AG10803 (cell line): ENCODE data around the gene ABTB1.
"Not testable (repeated sequence)": the region's sequence is repeated elsewhere in the genome, so short reads cannot be mapped to it uniquely, and the experiment has no call there.

ENCODE experiments used
- DNase-seq: peaks from one replicate; pipeline ENCODE4 v3.0.0; 2010; ENCODE audit warnings: low read depth
- H3K4me3 ChIP-seq: 2 replicates; pipeline ENCODE4 v1.5.1; 2011; ENCODE audit warnings: mild to moderate bottlenecking, low read length, control low read depth
- TF ChIP-seq, protein P1 (sequence below): conservative IDR thresholded peaks from 2 replicates; pipeline ENCODE4 v1.5.1; 2011; ENCODE audit warnings: mild to moderate bottlenecking, low read length, control low read depth, inconsistent platforms

Gene ABTB1

DNA sequence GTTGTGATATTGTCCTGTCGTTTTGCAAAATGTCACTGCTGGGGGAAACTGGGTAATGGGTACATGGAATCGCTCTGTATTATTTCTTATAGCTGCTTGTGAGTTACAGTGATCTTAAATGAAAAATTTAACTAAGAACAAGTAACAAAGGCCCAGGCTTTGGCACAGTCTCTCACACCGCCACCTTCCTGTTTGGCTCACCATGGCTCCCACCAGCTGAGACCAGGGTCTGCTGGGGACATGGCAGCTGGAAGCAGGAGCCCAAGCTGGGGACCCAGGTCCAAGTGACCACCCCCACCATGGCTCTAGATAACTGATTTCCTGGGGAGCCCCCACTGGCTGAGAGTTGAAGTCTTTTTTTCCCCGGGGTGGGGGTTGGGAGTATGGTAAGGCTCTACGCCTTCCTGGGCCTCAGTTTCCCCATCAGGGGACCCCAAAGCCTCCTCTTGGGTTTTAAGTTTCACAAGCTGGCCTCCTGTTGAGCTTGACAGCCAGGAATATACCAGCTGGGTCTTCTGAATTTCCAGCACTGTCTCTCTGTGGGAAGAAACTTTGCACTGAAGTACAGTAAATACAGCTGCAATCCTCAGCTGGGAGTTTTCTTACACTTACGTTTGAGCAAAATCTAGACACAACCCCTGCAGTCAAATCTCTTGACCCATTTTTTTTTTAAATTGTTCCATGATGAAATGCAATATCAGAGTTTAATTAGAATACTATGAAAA lies 26.1 kb downstream of the ABTB1 start:
- no peak overlapping the region for H3K4me3 ChIP-seq
- TF ChIP-seq, protein P1, sequence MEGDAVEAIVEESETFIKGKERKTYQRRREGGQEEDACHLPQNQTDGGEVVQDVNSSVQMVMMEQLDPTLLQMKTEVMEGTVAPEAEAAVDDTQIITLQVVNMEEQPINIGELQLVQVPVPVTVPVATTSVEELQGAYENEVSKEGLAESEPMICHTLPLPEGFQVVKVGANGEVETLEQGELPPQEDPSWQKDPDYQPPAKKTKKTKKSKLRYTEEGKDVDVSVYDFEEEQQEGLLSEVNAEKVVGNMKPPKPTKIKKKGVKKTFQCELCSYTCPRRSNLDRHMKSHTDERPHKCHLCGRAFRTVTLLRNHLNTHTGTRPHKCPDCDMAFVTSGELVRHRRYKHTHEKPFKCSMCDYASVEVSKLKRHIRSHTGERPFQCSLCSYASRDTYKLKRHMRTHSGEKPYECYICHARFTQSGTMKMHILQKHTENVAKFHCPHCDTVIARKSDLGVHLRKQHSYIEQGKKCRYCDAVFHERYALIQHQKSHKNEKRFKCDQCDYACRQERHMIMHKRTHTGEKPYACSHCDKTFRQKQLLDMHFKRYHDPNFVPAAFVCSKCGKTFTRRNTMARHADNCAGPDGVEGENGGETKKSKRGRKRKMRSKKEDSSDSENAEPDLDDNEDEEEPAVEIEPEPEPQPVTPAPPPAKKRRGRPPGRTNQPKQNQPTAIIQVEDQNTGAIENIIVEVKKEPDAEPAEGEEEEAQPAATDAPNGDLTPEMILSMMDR: no peak
- no peak for DNase-seq

DNA sequence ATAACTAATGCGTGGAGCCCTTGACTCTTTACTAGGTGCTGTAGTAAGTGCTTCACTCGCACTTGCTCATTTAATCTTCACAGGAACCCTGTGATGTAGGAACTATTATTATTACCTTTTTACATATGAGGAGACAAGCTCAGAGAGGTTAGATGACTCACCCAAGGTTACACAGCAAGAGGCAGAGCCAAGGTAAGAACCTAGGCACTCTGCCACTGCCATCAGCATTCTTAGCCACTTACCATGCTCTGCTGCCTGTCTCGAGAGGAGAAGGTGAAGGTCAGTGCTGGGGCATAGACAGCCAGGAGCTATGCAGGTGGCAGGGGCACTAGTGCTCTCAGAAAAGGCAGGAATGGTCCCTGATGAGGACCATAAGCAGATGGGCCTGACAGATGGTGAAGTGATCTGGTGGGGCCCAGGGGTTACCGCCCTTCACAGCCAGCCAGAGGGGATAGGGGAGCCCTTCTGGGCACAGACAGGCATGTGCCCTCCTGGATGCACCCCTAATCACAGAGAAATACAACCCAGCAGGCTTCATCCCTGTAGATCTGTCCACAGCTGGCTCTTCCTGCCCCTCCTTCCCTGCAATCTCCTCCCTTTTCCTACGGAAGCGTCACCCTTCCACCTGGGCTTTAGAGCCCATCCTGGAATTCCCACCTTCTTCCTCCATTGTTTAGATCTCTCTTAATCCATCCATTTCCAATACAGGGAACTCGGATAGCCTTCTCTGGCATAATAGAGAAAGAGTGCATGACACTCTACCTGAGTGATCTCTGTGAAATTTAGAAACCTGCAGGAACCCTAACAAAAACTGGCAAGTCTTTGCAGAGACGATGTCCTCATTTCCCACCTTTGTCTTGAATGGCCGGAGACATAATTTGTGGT lies 26.9 kb downstream of the ABTB1 start:
- H3K4me3 ChIP-seq: no peak overlapping the region
- TF ChIP-seq, protein P1: no peak
- DNase-seq: no peak

- no peak for DNase-seq
- TF ChIP-seq, protein P1: no peak
Measured at GRCh38 chr3:127700406-127700805, 27.7 kb downstream of the ABTB1 start.

GRCh38 chr3:127701280-127701911 lies 28.6 kb downstream of the ABTB1 start:
- H3K4me3 ChIP-seq: no peak overlapping the region
- TF ChIP-seq, protein P1: no peak
- DNase-seq: no peak

More at GRCh38 chr3:127700406-127700805, 27.7 kb downstream of the ABTB1 start:
- H3K4me3 ChIP-seq: no peak overlapping the region

DNA sequence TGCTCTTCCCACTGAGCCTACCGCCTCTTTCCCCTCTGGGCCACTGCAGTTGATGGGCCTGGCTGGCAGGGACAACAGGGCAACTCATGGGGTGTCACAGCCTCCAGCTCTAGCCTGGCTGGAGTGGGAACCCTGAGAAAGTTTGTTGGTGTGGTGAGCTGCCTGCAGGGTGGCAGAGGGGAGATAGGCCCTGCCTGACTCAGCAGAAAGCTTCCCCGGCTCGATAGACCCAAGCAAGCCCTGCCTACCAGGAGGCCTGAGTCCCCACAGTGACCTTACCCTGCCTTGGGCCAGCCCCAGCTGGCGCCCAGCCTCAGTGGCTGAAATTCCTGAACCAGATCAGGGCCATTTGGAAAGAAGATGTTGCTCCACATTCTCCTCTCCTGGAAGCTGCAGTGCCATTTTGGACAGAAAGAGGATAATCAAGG lies 29.4 kb downstream of the ABTB1 start:
- DNase-seq: peak; percentile 85
- H3K4me3 ChIP-seq: no peak overlapping the region
- TF ChIP-seq, protein P1: no peak; the same call in 1 of the 2 replicates

- DNase-seq, H3K4me3 ChIP-seq: not testable (repeated sequence)
Measured at GRCh38 chr3:127704840-127705239, 32.1 kb downstream of the ABTB1 start.

DNA sequence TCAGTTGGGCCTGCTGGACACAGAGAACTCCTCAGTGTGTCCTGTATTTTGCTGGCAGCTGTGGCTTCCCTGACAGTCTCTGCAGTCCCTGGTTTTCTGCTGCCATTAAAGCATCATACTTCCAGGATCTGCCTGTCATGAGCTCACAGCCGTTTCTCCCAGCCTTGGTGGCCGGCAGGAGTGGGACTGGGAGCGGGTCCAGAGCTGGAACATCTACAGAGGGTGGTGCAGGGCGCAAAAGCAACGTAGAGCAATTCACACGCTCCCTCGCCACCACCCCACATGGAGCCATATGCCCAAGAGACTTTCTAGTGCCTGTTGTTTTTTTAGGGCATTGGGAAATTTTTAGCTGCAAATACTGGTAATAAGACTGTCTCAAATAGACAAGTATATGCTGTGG lies 33.6 kb downstream of the ABTB1 start:
- DNase-seq: no peak
- TF ChIP-seq, protein P1: no peak
- no peak overlapping the region for H3K4me3 ChIP-seq
